HG03571 (cell line): Measurements from ENCODE around the gene PPP1R14D.
"Not testable (repeated sequence)": the region's sequence is repeated elsewhere in the genome, so short reads cannot be mapped to it uniquely, and the experiment has no call there.

Source experiments
- ATAC-seq: cut with Tn5 transposase; IDR thresholded peaks from one replicate; pipeline ENCODE4 v1.9.1; 2021; ENCODE audit not compliant: unreplicated experiment

The PPP1R14D gene

GRCh38 chr15:40828447-40829036 lies at the start of gene PPP1R14D:
PPP1R14D (minus strand) TSS chr15:40828708; CDS start chr15:40828641, 67 bp downstream.
- no peak for ATAC-seq

GRCh38 chr15:40877694-40878093 lies 49.2 kb upstream of the PPP1R14D start:
- ATAC-seq: no peak

GRCh38 chr15:40875991-40876730 lies 47.7 kb upstream of the PPP1R14D start:
- ATAC-seq: no peak

GRCh38 chr15:40873694-40874561 lies 45.4 kb upstream of the PPP1R14D start, which contains the start of gene RHOV:
RHOV (minus strand) TSS chr15:40874234; CDS start chr15:40874139, 95 bp downstream.
- ATAC-seq: peak; percentile 45

- no peak for ATAC-seq
These were observed 44.5 kb upstream of the PPP1R14D start for GRCh38 chr15:40872791-40873693.

- ATAC-seq: no peak
These were observed 43.5 kb upstream of the PPP1R14D start for GRCh38 chr15:40871749-40872617.

GRCh38 chr15:40870716-40871115 lies 42.2 kb upstream of the PPP1R14D start:
- ATAC-seq: no peak

- no peak for ATAC-seq
These were observed 41.2 kb upstream of the PPP1R14D start for GRCh38 chr15:40869686-40870085.

GRCh38 chr15:40867199-40867598 lies 38.7 kb upstream of the PPP1R14D start:
- no peak for ATAC-seq

GRCh38 chr15:40863660-40864270 lies 35.3 kb upstream of the PPP1R14D start:
- no peak for ATAC-seq

- not testable (repeated sequence) for ATAC-seq
These were observed 32.6 kb upstream of the PPP1R14D start for GRCh38 chr15:40861147-40861546.

- ATAC-seq: no peak
These were observed 30.8 kb upstream of the PPP1R14D start for GRCh38 chr15:40859206-40859851.

- no peak for ATAC-seq
These were observed 30.2 kb upstream of the PPP1R14D start for GRCh38 chr15:40858706-40859105.

GRCh38 chr15:40857601-40858341 lies 29.3 kb upstream of the PPP1R14D start:
- no peak for ATAC-seq

- no peak for ATAC-seq
These were observed 28.2 kb upstream of the PPP1R14D start for GRCh38 chr15:40856746-40857145.

- no peak for ATAC-seq
These were observed 27.3 kb upstream of the PPP1R14D start for GRCh38 chr15:40855706-40856234.

- no peak for ATAC-seq
These were observed 25.7 kb upstream of the PPP1R14D start for GRCh38 chr15:40854161-40854560.
